Measurements from ENCODE around the gene LMAN1. TPM values are rescaled to one million over a fixed set of nuclear protein-coding genes. Genes with fewer than 3 reads are reported as not detected.

Gene LMAN1
- total RNA-seq, 6 donors from 2014 or later: 47.5 to 159 (median 60.7) TPM

DNA sequence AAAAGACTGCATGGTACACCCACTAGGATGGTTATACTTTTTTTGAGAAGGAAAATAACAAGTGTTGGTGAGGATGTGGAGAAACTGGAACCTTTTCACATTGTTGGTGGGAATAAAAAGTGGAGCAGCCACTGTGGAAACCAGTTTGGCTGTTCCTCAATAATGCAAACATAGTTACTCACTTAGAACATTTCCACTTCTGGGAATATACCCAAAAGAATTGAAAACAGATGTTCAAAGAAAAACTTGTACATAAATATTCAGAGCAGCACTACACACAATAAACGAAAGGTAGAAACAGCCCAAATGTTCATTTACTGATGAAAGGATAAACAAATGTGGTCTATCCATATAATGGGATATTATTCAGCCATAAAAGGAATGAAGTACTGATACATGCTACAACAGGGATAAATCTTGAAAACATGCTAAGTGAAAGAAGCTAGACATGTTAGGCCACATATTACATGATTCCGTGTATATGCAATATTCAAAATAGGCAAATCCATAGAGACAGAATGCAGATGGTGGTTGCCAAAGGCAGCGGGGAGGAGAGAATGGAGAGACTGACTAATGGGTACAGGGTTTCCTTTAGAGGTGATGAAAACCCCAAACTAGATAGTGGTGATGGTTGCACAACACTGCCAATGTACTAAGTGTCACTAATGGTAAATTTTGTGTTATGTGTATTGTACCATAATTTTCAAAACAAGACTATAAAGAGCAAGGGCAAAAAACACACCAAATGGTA, 20.9 kb upstream of the LMAN1 start:
- H3K4me1 ChIP-seq: no peaks in the 10 kb centered on the region
- ATAC-seq (ENCODE audit: low FRiP score in 2 of 2) (no peak), DNase-seq (no peak)
- WGBS, 2 donors: 86 to 89% methylated on average over 3 of the region's 3 CpGs
- H3K27me3 ChIP-seq: no peaks in the 10 kb centered on the region
- no peaks in the 10 kb centered on the region for H3K9me3 ChIP-seq
- no peak overlapping the region for H3K27ac ChIP-seq
- H3K4me3 ChIP-seq: no peak overlapping the region
- H3K36me3 ChIP-seq: no peaks in the 10 kb centered on the region
- TF ChIP-seq, protein P1, sequence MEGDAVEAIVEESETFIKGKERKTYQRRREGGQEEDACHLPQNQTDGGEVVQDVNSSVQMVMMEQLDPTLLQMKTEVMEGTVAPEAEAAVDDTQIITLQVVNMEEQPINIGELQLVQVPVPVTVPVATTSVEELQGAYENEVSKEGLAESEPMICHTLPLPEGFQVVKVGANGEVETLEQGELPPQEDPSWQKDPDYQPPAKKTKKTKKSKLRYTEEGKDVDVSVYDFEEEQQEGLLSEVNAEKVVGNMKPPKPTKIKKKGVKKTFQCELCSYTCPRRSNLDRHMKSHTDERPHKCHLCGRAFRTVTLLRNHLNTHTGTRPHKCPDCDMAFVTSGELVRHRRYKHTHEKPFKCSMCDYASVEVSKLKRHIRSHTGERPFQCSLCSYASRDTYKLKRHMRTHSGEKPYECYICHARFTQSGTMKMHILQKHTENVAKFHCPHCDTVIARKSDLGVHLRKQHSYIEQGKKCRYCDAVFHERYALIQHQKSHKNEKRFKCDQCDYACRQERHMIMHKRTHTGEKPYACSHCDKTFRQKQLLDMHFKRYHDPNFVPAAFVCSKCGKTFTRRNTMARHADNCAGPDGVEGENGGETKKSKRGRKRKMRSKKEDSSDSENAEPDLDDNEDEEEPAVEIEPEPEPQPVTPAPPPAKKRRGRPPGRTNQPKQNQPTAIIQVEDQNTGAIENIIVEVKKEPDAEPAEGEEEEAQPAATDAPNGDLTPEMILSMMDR (IDR thresholded peaks at IDR 0.05): no peak

DNA sequence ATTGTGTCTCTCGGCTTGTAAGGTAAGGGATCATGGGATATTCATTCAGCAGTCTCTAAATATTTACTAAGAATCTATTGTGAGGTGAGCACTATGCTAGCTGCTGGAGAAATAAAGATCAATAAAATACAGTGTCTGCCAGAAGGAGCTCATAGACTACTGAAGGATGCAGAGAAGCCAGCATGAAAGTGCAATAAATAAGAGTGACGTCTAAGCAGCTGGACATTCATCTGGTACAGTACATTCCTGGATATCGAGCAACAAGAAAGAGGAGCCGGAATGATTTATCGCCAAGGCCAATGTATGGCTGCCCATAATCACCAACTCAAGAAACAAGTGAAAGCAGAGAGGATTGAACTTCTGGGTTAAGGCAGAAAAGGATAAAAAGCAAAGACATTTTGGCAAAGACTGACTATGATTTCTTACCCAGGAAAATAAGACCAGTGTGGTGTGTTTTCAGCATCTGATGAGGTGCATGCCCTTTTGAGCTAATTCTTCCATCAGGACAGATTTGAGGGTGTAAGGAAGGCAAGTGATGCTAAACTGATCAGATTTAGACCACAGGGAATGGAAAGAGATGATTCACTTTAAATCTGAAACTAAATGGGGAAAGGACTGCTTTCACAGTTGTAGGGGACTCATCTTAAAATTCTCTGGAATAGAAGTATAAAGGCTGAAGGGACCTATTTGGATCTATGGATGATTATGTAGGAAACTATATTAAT, 18.7 kb upstream of the LMAN1 start:
- WGBS, 2 donors: 66 to 78% methylated on average over 5 of the region's 5 CpGs
- no peaks in the 10 kb centered on the region for H3K36me3 ChIP-seq
- no peaks in the 10 kb centered on the region for H3K4me1 ChIP-seq
- no peak for ATAC-seq (ENCODE audit: low FRiP score in 2 of 2)
- H3K4me3 ChIP-seq: no peak overlapping the region
- H3K27ac ChIP-seq: no peak overlapping the region
- TF ChIP-seq, protein P1 (IDR thresholded peaks at IDR 0.05): no peak
- TF ChIP-seq POLR2A (IDR thresholded peaks at IDR 0.05): no peak
- TF ChIP-seq POLR2AphosphoS5 (IDR thresholded peaks at IDR 0.05): no peak
- no peak for TF ChIP-seq EP300 (IDR thresholded peaks at IDR 0.05)
- H3K27me3 ChIP-seq: no peaks in the 10 kb centered on the region
- H3K9me3 ChIP-seq: no peaks in the 10 kb centered on the region
- DNase-seq: no peak

DNA sequence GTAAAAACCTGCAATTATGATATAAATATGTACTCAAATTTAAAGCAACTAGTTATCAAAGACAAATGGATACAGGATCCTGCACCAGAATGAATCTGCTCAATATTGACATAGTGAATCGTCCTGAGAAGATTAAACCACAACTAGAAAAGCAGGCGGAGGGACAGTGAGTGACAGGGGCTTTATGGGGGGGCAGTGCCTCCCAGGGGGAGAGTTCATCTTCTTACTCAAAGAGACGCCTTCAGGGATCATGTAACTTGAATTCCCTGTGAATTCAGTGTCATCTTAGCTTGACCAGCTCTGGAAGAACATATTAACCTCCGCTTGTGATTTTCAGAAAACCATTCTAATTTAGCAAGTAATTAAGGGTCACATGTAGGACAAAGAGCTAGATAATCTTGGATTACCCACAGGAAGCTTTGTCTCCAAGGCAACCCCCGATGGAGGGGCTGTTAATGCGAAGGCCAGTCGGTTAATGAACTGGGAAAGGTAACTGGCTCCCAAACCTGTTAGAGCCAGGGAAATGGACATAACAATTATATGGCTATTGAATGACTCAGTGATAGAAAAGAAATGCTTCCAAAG, 17.4 kb upstream of the LMAN1 start:
- no peak for DNase-seq
- no peaks in the 10 kb centered on the region for H3K4me1 ChIP-seq
- TF ChIP-seq POLR2AphosphoS5 (IDR thresholded peaks at IDR 0.05) (no peak), EP300 (IDR thresholded peaks at IDR 0.05) (no peak), POLR2A (IDR thresholded peaks at IDR 0.05) (no peak)
- TF ChIP-seq, protein P1 (IDR thresholded peaks at IDR 0.05): no peak
- H3K27me3 ChIP-seq: no peaks in the 10 kb centered on the region
- ATAC-seq (ENCODE audit: low FRiP score in 2 of 2): no peak
- 67 to 72% methylated on average over 7 of the region's 7 CpGs for WGBS, 2 donors
- H3K9me3 ChIP-seq: no peaks in the 10 kb centered on the region
- H3K27ac ChIP-seq: no peak overlapping the region
- no peaks in the 10 kb centered on the region for H3K36me3 ChIP-seq
- no peak overlapping the region for H3K4me3 ChIP-seq

DNA sequence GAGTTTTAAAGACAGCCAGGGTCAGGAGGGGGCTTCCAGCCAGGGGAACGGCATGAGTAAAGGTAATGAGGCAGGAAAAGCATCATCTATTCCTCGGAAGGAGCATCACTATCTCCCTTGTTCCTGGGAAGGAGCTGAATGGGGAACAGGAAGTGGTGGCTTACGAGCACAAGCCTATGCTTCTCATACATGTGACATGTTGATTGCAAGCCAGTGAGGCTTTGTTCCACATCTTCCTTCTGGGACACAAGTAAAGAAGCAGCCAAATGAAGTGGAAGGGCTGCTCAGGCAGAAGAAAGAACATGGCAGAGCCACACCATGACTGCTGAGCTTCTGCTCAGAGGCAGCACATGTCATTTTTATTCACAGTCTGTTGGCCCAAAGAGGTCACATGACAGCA, 15.1 kb upstream of the LMAN1 start:
- 37 to 52% methylated on average over 3 of the region's 3 CpGs for WGBS, 2 donors

More for the DNA sequence above, 15.1 kb upstream of the LMAN1 start:
- no peaks in the 10 kb centered on the region for H3K9me3 ChIP-seq
- no peak overlapping the region for H3K4me3 ChIP-seq
- ATAC-seq (ENCODE audit: low FRiP score in 2 of 2) (peak in 1 of 2 donors; percentile 12), DNase-seq (no peak)
- H3K27me3 ChIP-seq: no peaks in the 10 kb centered on the region
- TF ChIP-seq, protein P1 (IDR thresholded peaks at IDR 0.05): no peak
- no peak for TF ChIP-seq EP300 (IDR thresholded peaks at IDR 0.05)
- TF ChIP-seq POLR2A (IDR thresholded peaks at IDR 0.05): no peak
- no peak for TF ChIP-seq POLR2AphosphoS5 (IDR thresholded peaks at IDR 0.05)
- no peak overlapping the region for H3K27ac ChIP-seq
- H3K4me1 ChIP-seq: no peaks in the 10 kb centered on the region
- H3K36me3 ChIP-seq: no peaks in the 10 kb centered on the region

All from upper lobe of left lung (tissue), 6 donors.